ENCODE results near the gene GJB2.

Gene GJB2

DNA sequence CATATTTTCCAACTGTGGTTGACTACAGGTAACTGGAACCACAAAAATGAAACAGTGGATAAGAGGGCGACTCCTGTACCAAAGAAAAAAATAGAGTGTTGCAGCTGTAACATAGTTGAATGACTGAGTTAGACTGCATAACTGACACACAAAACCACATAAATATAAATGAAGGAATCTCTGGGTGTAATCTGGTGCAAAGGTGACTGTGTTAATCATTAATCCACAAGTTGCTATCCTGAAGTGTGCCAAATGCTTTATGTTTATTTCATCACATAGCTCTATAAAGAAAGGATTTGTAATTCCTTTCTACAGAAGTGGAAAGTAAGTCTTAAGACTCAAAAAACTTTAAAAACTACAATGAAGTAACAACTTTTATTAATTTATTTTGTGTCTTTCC, 6.0 kb upstream of the GJB2 start:
- no peaks in the 10 kb centered on the region for H3F3A ChIP-seq (ENCODE audit: low read depth)
- no peak overlapping the region for H3K4me2 ChIP-seq (ENCODE audit: low read depth, low read length, poor library complexity, severe bottlenecking)
- H2AFZ ChIP-seq (ENCODE audit: low read length) = no peak overlapping the region
- H3K4me1 ChIP-seq (ENCODE audit: insufficient read depth, low read length, poor library complexity, severe bottlenecking) = no peaks in the 10 kb centered on the region
- no peaks in the 10 kb centered on the region for H3K9me2 ChIP-seq (replicated peaks; ENCODE audit: low read depth, low read length)
- no peaks in the 10 kb centered on the region for H3K9me3 ChIP-seq (ENCODE audit: insufficient read depth, low read depth, low read length)
- H3K79me2 ChIP-seq (ENCODE audit: insufficient read depth, low read length) = no peaks in the 10 kb centered on the region
- no peaks in the 10 kb centered on the region for H3K36me3 ChIP-seq (ENCODE audit: insufficient read depth, low read length)
- H3K4me3 ChIP-seq (ENCODE audit: low read length, poor library complexity, severe bottlenecking) = no peak overlapping the region
- TF ChIP-seq, protein P1, sequence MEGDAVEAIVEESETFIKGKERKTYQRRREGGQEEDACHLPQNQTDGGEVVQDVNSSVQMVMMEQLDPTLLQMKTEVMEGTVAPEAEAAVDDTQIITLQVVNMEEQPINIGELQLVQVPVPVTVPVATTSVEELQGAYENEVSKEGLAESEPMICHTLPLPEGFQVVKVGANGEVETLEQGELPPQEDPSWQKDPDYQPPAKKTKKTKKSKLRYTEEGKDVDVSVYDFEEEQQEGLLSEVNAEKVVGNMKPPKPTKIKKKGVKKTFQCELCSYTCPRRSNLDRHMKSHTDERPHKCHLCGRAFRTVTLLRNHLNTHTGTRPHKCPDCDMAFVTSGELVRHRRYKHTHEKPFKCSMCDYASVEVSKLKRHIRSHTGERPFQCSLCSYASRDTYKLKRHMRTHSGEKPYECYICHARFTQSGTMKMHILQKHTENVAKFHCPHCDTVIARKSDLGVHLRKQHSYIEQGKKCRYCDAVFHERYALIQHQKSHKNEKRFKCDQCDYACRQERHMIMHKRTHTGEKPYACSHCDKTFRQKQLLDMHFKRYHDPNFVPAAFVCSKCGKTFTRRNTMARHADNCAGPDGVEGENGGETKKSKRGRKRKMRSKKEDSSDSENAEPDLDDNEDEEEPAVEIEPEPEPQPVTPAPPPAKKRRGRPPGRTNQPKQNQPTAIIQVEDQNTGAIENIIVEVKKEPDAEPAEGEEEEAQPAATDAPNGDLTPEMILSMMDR (conservative IDR thresholded peaks at IDR 0.05; ENCODE audit: low read length) = no peak
- TF ChIP-seq EZH2phosphoT487 (IDR thresholded peaks at IDR 0.05; ENCODE audit: borderline replicate concordance) = no peak
- no peak overlapping the region for H3K9ac ChIP-seq (ENCODE audit: low read depth, low read length, poor library complexity, severe bottlenecking)
- no peaks in the 10 kb centered on the region for H4K20me1 ChIP-seq (ENCODE audit: insufficient read depth, low read length, poor library complexity, severe bottlenecking)
- H3K27me3 ChIP-seq (ENCODE audit: insufficient read depth, low read length, poor library complexity, severe bottlenecking) = no peaks in the 10 kb centered on the region

DNA sequence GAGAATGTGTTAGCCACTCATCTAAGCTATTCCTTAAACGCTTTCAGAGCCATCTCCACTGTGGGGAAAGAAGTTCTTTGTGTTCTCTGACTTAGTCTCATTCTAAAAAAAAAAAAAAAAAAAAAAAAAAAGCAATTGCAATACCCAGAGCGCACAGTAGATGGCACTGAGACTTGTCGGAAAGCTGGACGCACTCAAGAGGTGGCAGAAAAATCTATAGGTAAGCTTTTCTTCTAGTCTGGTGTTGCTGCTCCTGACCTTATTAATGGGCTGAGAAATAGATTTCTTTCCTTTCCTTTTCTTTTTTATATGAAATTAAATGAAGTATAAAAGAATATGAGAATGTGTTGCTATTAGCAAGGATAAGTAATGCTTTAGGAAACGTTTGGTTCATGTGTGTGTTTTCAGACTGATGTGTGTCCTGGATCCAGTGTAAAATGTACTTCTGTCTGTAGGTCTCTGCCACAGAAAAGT, 4.7 kb upstream of the GJB2 start:
- H3K36me3 ChIP-seq (ENCODE audit: insufficient read depth, low read length) = no peaks in the 10 kb centered on the region
- no peak overlapping the region for H3K9ac ChIP-seq (ENCODE audit: low read depth, low read length, poor library complexity, severe bottlenecking)
- no peaks in the 10 kb centered on the region for H3K79me2 ChIP-seq (ENCODE audit: insufficient read depth, low read length)
- H3K4me1 ChIP-seq (ENCODE audit: insufficient read depth, low read length, poor library complexity, severe bottlenecking) = no peaks in the 10 kb centered on the region
- H3K4me2 ChIP-seq (ENCODE audit: low read depth, low read length, poor library complexity, severe bottlenecking) = no peak overlapping the region
- H4K20me1 ChIP-seq (ENCODE audit: insufficient read depth, low read length, poor library complexity, severe bottlenecking) = no peaks in the 10 kb centered on the region
- no peaks in the 10 kb centered on the region for H3K27me3 ChIP-seq (ENCODE audit: insufficient read depth, low read length, poor library complexity, severe bottlenecking)
- no peak for TF ChIP-seq EZH2phosphoT487 (IDR thresholded peaks at IDR 0.05; ENCODE audit: borderline replicate concordance)
- TF ChIP-seq, protein P1 (conservative IDR thresholded peaks at IDR 0.05; ENCODE audit: low read length) = peak; percentile 54
- peak overlapping the region; percentile 38; the same call in 1 of the 2 replicates for H2AFZ ChIP-seq (ENCODE audit: low read length)
- H3K9me2 ChIP-seq (replicated peaks; ENCODE audit: low read depth, low read length) = no peaks in the 10 kb centered on the region
- H3F3A ChIP-seq (ENCODE audit: low read depth) = no peaks in the 10 kb centered on the region
- no peaks in the 10 kb centered on the region for H3K9me3 ChIP-seq (ENCODE audit: insufficient read depth, low read depth, low read length)
- H3K4me3 ChIP-seq (ENCODE audit: low read length, poor library complexity, severe bottlenecking) = no peak overlapping the region

DNA sequence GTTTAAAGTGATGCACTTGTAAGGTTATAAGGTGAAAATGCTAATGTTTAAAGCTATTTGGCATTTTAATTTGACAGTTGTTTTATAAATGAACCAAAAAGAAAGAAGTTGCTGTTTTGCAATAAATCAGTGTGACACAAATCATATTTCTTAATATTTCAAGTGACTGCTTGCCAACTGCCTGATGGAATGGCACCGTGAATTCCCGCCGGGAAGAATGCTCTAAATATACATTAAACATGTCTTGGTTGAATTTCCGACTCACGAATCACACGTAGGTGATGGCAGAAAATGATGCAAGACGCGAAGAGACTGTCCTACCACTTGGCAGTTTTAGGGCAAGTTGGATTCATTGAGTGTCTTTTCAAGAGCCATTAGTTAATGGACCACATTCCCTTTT, 3.1 kb upstream of the GJB2 start:
- Histone ChIP-seq H3K27me3 (ENCODE audit: insufficient read depth, low read length, poor library complexity, severe bottlenecking) (no peaks in the 10 kb centered on the region), H3F3A (ENCODE audit: low read depth) (no peaks in the 10 kb centered on the region)
- no peak for TF ChIP-seq EZH2phosphoT487 (IDR thresholded peaks at IDR 0.05; ENCODE audit: borderline replicate concordance)
- TF ChIP-seq, protein P1 (conservative IDR thresholded peaks at IDR 0.05; ENCODE audit: low read length) = no peak

More for the DNA sequence above, 3.1 kb upstream of the GJB2 start:
- Histone ChIP-seq H3K4me3 (ENCODE audit: low read length, poor library complexity, severe bottlenecking) (no peak overlapping the region), H3K9ac (ENCODE audit: low read depth, low read length, poor library complexity, severe bottlenecking) (no peak overlapping the region), H3K4me1 (ENCODE audit: insufficient read depth, low read length, poor library complexity, severe bottlenecking) (no peaks in the 10 kb centered on the region), H3K4me2 (ENCODE audit: low read depth, low read length, poor library complexity, severe bottlenecking) (no peak overlapping the region), H4K20me1 (ENCODE audit: insufficient read depth, low read length, poor library complexity, severe bottlenecking) (no peaks in the 10 kb centered on the region), H3K9me2 (replicated peaks; ENCODE audit: low read depth, low read length) (no peaks in the 10 kb centered on the region), H3K9me3 (ENCODE audit: insufficient read depth, low read depth, low read length) (no peaks in the 10 kb centered on the region), H2AFZ (ENCODE audit: low read length) (no peak overlapping the region), H3K79me2 (ENCODE audit: insufficient read depth, low read length) (no peaks in the 10 kb centered on the region), H3K36me3 (ENCODE audit: insufficient read depth, low read length) (no peaks in the 10 kb centered on the region)

All from Loucy (cell line).